H1 (cell line): ENCODE measurements around the gene CCER1. TPM values are rescaled to one million over a fixed set of nuclear protein-coding genes. Genes with fewer than 3 reads are reported as not detected.

Experiments used
- CTCF ChIA-PET: fragments of 300-600 bp; sonication (Branson Sonifier 250); formaldehyde crosslinking; loops from one replicate; lab custom pipeline; 2021; ENCODE audit not compliant: partially characterized antibody; lab: Charles Lee
- POLR2A ChIA-PET: fragments of 300-600 bp; sonication (Branson Sonifier 250); formaldehyde crosslinking; loops from one replicate; lab custom pipeline; 2021; ENCODE audit warnings: inconsistent platforms; ENCODE audit not compliant: partially characterized antibody; lab: Charles Lee
- DNase-seq, 2 experiments: peaks; one replicate each; pipeline versions ENCODE4 v3.0.0 to v3.0.0-alpha.2; 2010 to 2022; ENCODE audit warnings: low spot score in 2 of 2, low read depth in 1 of 2, mixed read lengths in 1 of 2
- FAIRE-seq: peaks from 2 replicates; lab custom pipeline; 2011; peaks lifted over from hg19 to GRCh38; lab: Jason Lieb, UNC
- H2AFZ ChIP-seq: 2 replicates; pipeline ENCODE4 v1.8.1; 2012; ENCODE audit warnings: low read length, inconsistent platforms
- H2AK5ac ChIP-seq: 2 replicates; pipeline ENCODE4 v1.6.1; 2013; ENCODE audit warnings: low read depth, low read length
- H2BK120ac ChIP-seq: replicated peaks from 2 replicates; pipeline ENCODE3; 2013; ENCODE audit warnings: low read depth, low read length, inconsistent platforms
- H2BK12ac ChIP-seq: 2 replicates; pipeline ENCODE4 v1.6.1; 2013; ENCODE audit warnings: low read depth, low read length
- H2BK15ac ChIP-seq: 2 replicates; pipeline ENCODE4 v1.6.1; 2013; ENCODE audit warnings: low read length
- H2BK20ac ChIP-seq: 2 replicates; pipeline ENCODE4 v1.6.1; 2013; ENCODE audit warnings: low read length
- H2BK5ac ChIP-seq: 2 replicates; pipeline ENCODE4 v1.6.1; 2013; ENCODE audit warnings: low read depth, low read length
- H3K14ac ChIP-seq: 2 replicates; pipeline ENCODE4 v1.6.1; 2013; ENCODE audit warnings: inconsistent platforms; ENCODE audit not compliant: insufficient read length
- H3K18ac ChIP-seq: 2 replicates; pipeline ENCODE4 v1.6.1; 2013; ENCODE audit warnings: low read length; ENCODE audit errors: extremely low read depth
- H3K23ac ChIP-seq: 2 replicates; pipeline ENCODE4 v1.6.1; 2013; ENCODE audit warnings: inconsistent platforms; ENCODE audit not compliant: insufficient read length
- H3K23me2 ChIP-seq: 2 replicates; pipeline ENCODE4 v1.6.1; 2013; ENCODE audit warnings: low read depth, low read length
- H3K27ac ChIP-seq: 2 replicates; pipeline ENCODE4 v1.6.1; 2011; ENCODE audit warnings: low read depth, low read length, inconsistent platforms
- H3K27me3 ChIP-seq, 4 experiments: replicated peaks in 1 of 4; 1 replicate in 1 of 4; 2 replicates in 3 of 4; pipeline versions ENCODE4 v1.6.1 to v1.8.1; 2011 to 2013; ENCODE audit warnings: low read length in 3 of 4, mild to moderate bottlenecking in 3 of 4, inconsistent platforms in 2 of 4, mixed read lengths in 2 of 4, moderate library complexity in 1 of 4; ENCODE audit not compliant: control insufficient read depth in 3 of 4, insufficient read depth in 3 of 4; ENCODE audit errors: extremely low read depth in 1 of 4
- H3K36me3 ChIP-seq, 4 experiments: 2 replicates each; pipeline versions ENCODE4 v1.6.1 to v1.8.1; 2011 to 2013; ENCODE audit warnings: mild to moderate bottlenecking in 4 of 4, low read length in 3 of 4, moderate library complexity in 2 of 4, control low read depth in 1 of 4, inconsistent platforms in 1 of 4; ENCODE audit not compliant: insufficient read depth in 4 of 4, control insufficient read depth in 2 of 4
- H3K4ac ChIP-seq: replicated peaks from 2 replicates; pipeline ENCODE3; 2013; ENCODE audit warnings: low read length, low read depth, mixed read lengths, inconsistent platforms; ENCODE audit not compliant: insufficient read length
- H3K4me1 ChIP-seq, 4 experiments: replicated peaks in 1 of 4; 1 replicate in 1 of 4; 2 replicates in 3 of 4; pipeline versions ENCODE4 v1.6.1 to v1.8.1; 2011 to 2013; ENCODE audit warnings: low read length in 3 of 4, inconsistent platforms in 2 of 4, mixed read lengths in 1 of 4; ENCODE audit not compliant: insufficient read depth in 4 of 4, control insufficient read depth in 3 of 4
- H3K4me2 ChIP-seq, 2 experiments: 2 replicates each; pipeline versions ENCODE4 v1.6.1 to v1.8.1; 2011 to 2013; ENCODE audit warnings: low read depth in 2 of 2, low read length in 2 of 2, control low read depth in 1 of 2, inconsistent platforms in 1 of 2, mild to moderate bottlenecking in 1 of 2; ENCODE audit not compliant: insufficient read depth in 1 of 2
- H3K4me3 ChIP-seq, 4 experiments: fragments of 200-600, 300-600 bp in 1 of 4; sonication (generic), shearing (Covaris generic), sonication (Bioruptor Twin) in 1 of 4; 2 replicates each; pipeline versions ENCODE4 v1.5.1 to v1.8.1; 2011 to 2016; ENCODE audit warnings: low read length in 4 of 4, low read depth in 3 of 4, control low read depth in 2 of 4, inconsistent platforms in 2 of 4, mild to moderate bottlenecking in 2 of 4, mixed read lengths in 1 of 4, moderate library complexity in 1 of 4; ENCODE audit not compliant: insufficient read depth in 2 of 4; ENCODE audit errors: extremely low read depth in 1 of 4
- H3K56ac ChIP-seq: replicated peaks from 2 replicates; pipeline ENCODE3; 2013; ENCODE audit warnings: low read depth, mild to moderate bottlenecking, mixed read lengths, low read length, inconsistent platforms; ENCODE audit not compliant: insufficient read length
- H3K79me1 ChIP-seq: 2 replicates; pipeline ENCODE4 v1.6.1; 2013; ENCODE audit warnings: low read depth, low read length, control low read depth
- H3K79me2 ChIP-seq, 2 experiments: 2 replicates each; pipeline versions ENCODE4 v1.6.1 to v1.8.1; 2012 to 2013; ENCODE audit warnings: low read length in 2 of 2, mild to moderate bottlenecking in 2 of 2, inconsistent platforms in 1 of 2; ENCODE audit not compliant: insufficient read depth in 2 of 2, control insufficient read depth in 1 of 2
- H3K9ac ChIP-seq, 4 experiments: replicated peaks in 1 of 4; 1 replicate in 1 of 4; 2 replicates in 3 of 4; pipeline versions ENCODE4 v1.6.1 to v1.8.1; 2011 to 2013; ENCODE audit warnings: low read depth in 3 of 4, low read length in 3 of 4, control low read depth in 2 of 4, mild to moderate bottlenecking in 2 of 4, moderate library complexity in 2 of 4, inconsistent platforms in 1 of 4; ENCODE audit errors: extremely low read depth in 1 of 4
- H3K9me3 ChIP-seq, 2 experiments: 2 replicates each; pipeline versions ENCODE4 v1.6.1 to v1.8.1; 2012 to 2013; ENCODE audit warnings: mild to moderate bottlenecking in 2 of 2, moderate library complexity in 2 of 2, control low read depth in 1 of 2, inconsistent platforms in 1 of 2, low read depth in 1 of 2, low read length in 1 of 2, mixed read lengths in 1 of 2; ENCODE audit not compliant: insufficient read depth in 2 of 2
- H4K20me1 ChIP-seq, 2 experiments: replicated peaks in 1 of 2; 2 replicates each; pipeline versions ENCODE3 to v1.8.1; 2011 to 2013; ENCODE audit warnings: inconsistent platforms in 2 of 2, low read length in 2 of 2, mild to moderate bottlenecking in 1 of 2; ENCODE audit not compliant: insufficient read depth in 2 of 2, control insufficient read depth in 1 of 2
- H4K5ac ChIP-seq: 2 replicates; pipeline ENCODE4 v1.6.1; 2013; ENCODE audit warnings: low read length, low read depth, mixed read lengths, inconsistent platforms; ENCODE audit not compliant: insufficient read length
- H4K8ac ChIP-seq: 2 replicates; pipeline ENCODE4 v1.8.0; 2013; ENCODE audit warnings: mild to moderate bottlenecking, moderate library complexity, low read length, inconsistent platforms; ENCODE audit not compliant: insufficient read depth; ENCODE audit errors: extremely low read depth
- H4K91ac ChIP-seq: replicated peaks from 2 replicates; pipeline ENCODE3; 2013; ENCODE audit warnings: low read length, mixed read lengths, inconsistent platforms; ENCODE audit not compliant: insufficient read length
- HDAC2 ChIP-seq, 2 experiments: fragments of 300-600 bp in 1 of 2; sonication (generic) in 1 of 2; IDR thresholded peaks; 2 replicates each; pipeline ENCODE4 v1.6.1; 2011 to 2012; ENCODE audit warnings: low read depth in 2 of 2, low read length in 2 of 2, mild to moderate bottlenecking in 2 of 2, moderate library complexity in 2 of 2, borderline replicate concordance in 1 of 2, inconsistent platforms in 1 of 2
- PHF8 ChIP-seq: fragments of 200-600 bp; sonication (generic); conservative IDR thresholded peaks from 2 replicates; pipeline ENCODE4 v1.7.1; 2012; ENCODE audit warnings: low read depth, mild to moderate bottlenecking, inconsistent platforms, low read length, moderate library complexity
- SRF ChIP-seq: IDR thresholded peaks from 2 replicates; pipeline ENCODE4 v1.6.1; 2011; ENCODE audit warnings: mild to moderate bottlenecking, low read depth, low read length, moderate library complexity
- TAF7 ChIP-seq: optimal IDR thresholded peaks from 2 replicates; pipeline ENCODE3; 2011; ENCODE audit warnings: low read depth, mild to moderate bottlenecking, inconsistent platforms, low read length, moderate library complexity, borderline replicate concordance
- WGBS, 2 experiments: shearing (Covaris generic) in 1 of 2; methylation state at CpG; one replicate each; pipeline versions ENCODE4 v1.1.6 to v1.1.7; 2013 to 2015; ENCODE audit warnings: low lambda C conversion rate in 2 of 2, mixed read lengths in 2 of 2, inconsistent platforms in 1 of 2, low coverage in 1 of 2, missing lambda C conversion rate in 1 of 2; ENCODE audit not compliant: insufficient replicate concordance in 2 of 2, insufficient coverage in 1 of 2, insufficient read length in 1 of 2; ENCODE audit errors: extremely low coverage in 1 of 2, missing lambda C conversion rate in 1 of 2; 5-methylcytosine and 5-hydroxymethylcytosine counted together
- polyA plus RNA-seq, 7 experiments: library from polyadenylated mRNA; depleted of rRNA in 3 of 7; stranded (reverse) in 5 of 7; unstranded in 2 of 7; fragments of >200 nt in 5 of 7; fragments of 200-250 nt in 2 of 7; gene quantifications; 1 replicate in 5 of 7; 2 replicates in 1 of 7; 4 replicates in 1 of 7; pipeline versions ENCODE4 v1.2.1 to v1.2.3, GENCODE V29; 2011 to 2013; ENCODE audit warnings: missing spikeins in 2 of 7, mixed read lengths in 2 of 7
- total RNA-seq: library from RNA; stranded (reverse); fragmentation: NEBNext Ultra II Directional; extraction: Animal tissue kit (Norgen Biotek cat#: 25700); gene quantifications from 2 replicates; pipeline ENCODE4 v1.2.1, GENCODE V29; 2021

The CCER1 gene
- total and polyA plus RNA-seq, 2 of the 8 experiments (the other 6 are each of a cell fraction or from before 2014, with no cell fraction given), result not detected

DNA sequence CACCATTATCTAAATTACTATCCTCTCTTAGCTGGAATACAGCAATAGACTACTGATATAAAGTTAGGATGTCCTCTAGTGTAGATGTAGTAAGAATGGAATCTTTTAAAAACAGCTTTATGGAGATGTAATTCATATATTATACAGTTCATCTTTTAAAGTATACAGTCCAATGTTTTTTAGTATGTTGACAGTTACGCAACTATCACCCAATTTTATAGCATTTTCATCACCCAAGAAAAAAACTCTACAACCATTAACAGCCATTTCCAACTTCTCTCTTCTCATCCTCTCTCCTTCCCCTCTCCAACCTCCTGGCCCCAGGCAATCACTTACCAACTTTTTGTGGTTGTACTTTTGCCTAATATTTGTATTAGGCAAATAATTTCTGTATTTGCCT is 27.2 kb upstream of the CCER1 start:
- no peak overlapping the region for H4K8ac ChIP-seq
- no peak overlapping the region for H3K18ac ChIP-seq
- no peak overlapping the region for H2BK20ac ChIP-seq
- H3K36me3 ChIP-seq, result no peaks in the 10 kb centered on the region
- no peak overlapping the region for H4K91ac ChIP-seq
- CTCF ChIA-PET, result no interaction called here
- peaks cover 13 to 40% (median 23%) of the 10 kb centered on the region in 4 experiments for H3K27me3 ChIP-seq
- H3K79me1 ChIP-seq, result no peaks in the 10 kb centered on the region
- H3K4me1 ChIP-seq, result peaks cover 0 to 14% (median 2%) of the 10 kb centered on the region in 4 experiments; a peak in 2 of 7 replicates
- no peak overlapping the region for H3K23ac ChIP-seq
- FAIRE-seq (no peak), DNase-seq (no peak)
- H2BK120ac ChIP-seq, result no peak overlapping the region
- no peaks in the 10 kb centered on the region for H3K23me2 ChIP-seq
- POLR2A ChIA-PET, result no interaction called here
- no peak overlapping the region for H3K4ac ChIP-seq
- H4K5ac ChIP-seq, result no peak overlapping the region
- no peak overlapping the region for H3K14ac ChIP-seq
- no peak overlapping the region for H2BK5ac ChIP-seq
- H3K9me3 ChIP-seq, result peaks cover 3 to 5% of the 10 kb centered on the region in 2 experiments; a peak in 1 of 4 replicates
- no peak overlapping the region for H2BK12ac ChIP-seq
- peaks cover 0 to 1% of the 10 kb centered on the region in 2 experiments for H4K20me1 ChIP-seq
- TF ChIP-seq TAF7, result no peak
- no peak for TF ChIP-seq HDAC2 (IDR thresholded peaks at IDR 0.05; ENCODE audit: borderline replicate concordance in 1 of 2, low read depth in 2 of 2, low read length in 2 of 2)
- no peak for TF ChIP-seq SRF
- no peak for TF ChIP-seq PHF8
- H3K27ac ChIP-seq, result no peak overlapping the region
- H3K4me2 ChIP-seq, result no peak overlapping the region
- no peak overlapping the region for H2BK15ac ChIP-seq
- no peak overlapping the region for H2AK5ac ChIP-seq
- H2AFZ ChIP-seq, result no peak overlapping the region
- no peak overlapping the region for H3K56ac ChIP-seq
- no peak overlapping the region for H3K4me3 ChIP-seq
- no peak overlapping the region for H3K9ac ChIP-seq
- WGBS, 2 experiments, result 87% methylated on average over 1 of the region's 1 CpG; no CpG with 5 or more reads in 1 of the 2 experiments
- H3K79me2 ChIP-seq, result no peaks in the 10 kb centered on the region
